GM12864 (cell line): ENCODE data around the gene LRRC47.
A peak's percentile ranks its signal among the peaks of the same experiment; 100 is the strongest.

ENCODE experiments used
- DNase-seq: peaks from one replicate; pipeline ENCODE4 v3.0.0-alpha.2; 2011; ENCODE audit warnings: low read depth
- H3K4me3 ChIP-seq: 2 replicates; pipeline ENCODE4 v1.5.1; 2011; ENCODE audit warnings: mild to moderate bottlenecking, low read depth, low read length, control low read depth
- CTCF ChIP-seq: IDR thresholded peaks from 2 replicates; pipeline ENCODE4 v1.5.1; 2011; ENCODE audit warnings: low read depth, mild to moderate bottlenecking, moderate library complexity, low read length, control low read depth, inconsistent platforms; ENCODE audit errors: missing control alignments

LRRC47 gene

GRCh38 chr1:3779265-3779911 lies 16.9 kb downstream of the LRRC47 start:
- DNase-seq: no peak
- no peak for TF ChIP-seq CTCF
- no peak overlapping the region for H3K4me3 ChIP-seq

GRCh38 chr1:3778590-3779264 lies 17.6 kb downstream of the LRRC47 start:
- no peak for DNase-seq
- no peak for TF ChIP-seq CTCF
- no peak overlapping the region for H3K4me3 ChIP-seq

GRCh38 chr1:3777647-3778589 lies 18.4 kb downstream of the LRRC47 start:
- H3K4me3 ChIP-seq: no peak overlapping the region
- no peak for DNase-seq
- no peak for TF ChIP-seq CTCF

- no peak for TF ChIP-seq CTCF
- no peak for DNase-seq
- H3K4me3 ChIP-seq: no peak overlapping the region
These were observed 19.2 kb downstream of the LRRC47 start for GRCh38 chr1:3777078-3777547.

GRCh38 chr1:3776231-3776961 lies 19.9 kb downstream of the LRRC47 start:
- no peak for DNase-seq
- H3K4me3 ChIP-seq: no peak overlapping the region
- no peak for TF ChIP-seq CTCF

GRCh38 chr1:3775490-3776230 lies 20.6 kb downstream of the LRRC47 start:
- TF ChIP-seq CTCF: peak; percentile 77
- no peak for DNase-seq
- no peak overlapping the region for H3K4me3 ChIP-seq
